Fibroblast of skin of scalp (primary cell): ENCODE data around the gene ZNF536.

Experiments used
- DNase-seq: peaks from one replicate; pipeline ENCODE4 v3.0.0-alpha.2; 2013

ZNF536 gene

DNA sequence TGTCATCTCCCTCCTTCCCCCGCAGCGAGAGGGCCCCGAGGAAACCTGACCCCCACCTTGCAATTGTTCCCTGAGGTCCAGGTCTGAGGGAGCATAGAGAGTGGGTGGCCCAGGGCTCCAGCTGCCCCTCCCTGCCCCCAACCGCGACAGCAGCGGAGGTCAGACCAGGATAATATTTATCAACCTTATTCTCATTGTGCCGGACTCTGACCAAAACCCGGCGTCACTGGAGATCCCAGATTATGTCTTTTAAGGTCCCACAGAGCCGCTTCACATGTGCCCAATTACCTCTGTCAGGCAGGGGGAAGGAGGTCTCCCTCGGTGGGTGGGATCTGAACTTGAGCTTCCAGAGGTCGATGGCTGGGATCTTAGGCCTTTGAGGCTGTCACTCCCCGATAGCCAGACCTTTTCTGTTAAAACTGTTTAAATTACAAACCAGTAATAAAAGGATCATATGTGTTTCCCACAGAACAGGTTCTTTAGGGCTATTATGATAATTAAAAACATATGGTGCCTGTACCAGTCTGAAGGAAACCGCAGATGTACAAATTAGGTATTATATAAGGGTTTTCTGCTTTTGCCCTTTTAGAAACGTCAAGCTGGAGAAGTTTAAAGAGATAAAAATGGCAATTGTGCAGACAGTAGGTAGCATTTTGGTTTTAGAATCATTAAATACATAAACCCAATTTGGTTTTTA lies 195.5 kb downstream of the ZNF536 start:
- peak; percentile 27 for DNase-seq

DNA sequence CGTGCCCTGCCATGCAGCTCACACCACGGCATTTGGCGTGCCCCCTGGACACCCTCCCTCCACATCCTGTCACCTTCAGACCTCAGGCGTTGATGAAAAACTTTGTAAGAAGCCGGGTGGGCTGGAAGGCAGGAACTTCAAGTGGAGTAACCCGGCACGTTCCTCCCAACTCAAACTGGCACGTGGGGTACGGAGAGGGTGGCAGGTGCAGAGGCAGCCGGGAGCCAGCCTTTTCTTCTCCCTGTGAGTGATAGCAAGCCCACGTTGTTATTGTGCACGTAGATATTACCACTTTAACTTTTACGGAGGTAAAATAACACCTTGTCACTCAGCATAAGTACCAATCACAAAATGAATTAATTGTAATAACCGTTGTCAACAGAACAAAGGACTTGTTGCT lies 198.0 kb downstream of the ZNF536 start:
- no peak for DNase-seq

DNA sequence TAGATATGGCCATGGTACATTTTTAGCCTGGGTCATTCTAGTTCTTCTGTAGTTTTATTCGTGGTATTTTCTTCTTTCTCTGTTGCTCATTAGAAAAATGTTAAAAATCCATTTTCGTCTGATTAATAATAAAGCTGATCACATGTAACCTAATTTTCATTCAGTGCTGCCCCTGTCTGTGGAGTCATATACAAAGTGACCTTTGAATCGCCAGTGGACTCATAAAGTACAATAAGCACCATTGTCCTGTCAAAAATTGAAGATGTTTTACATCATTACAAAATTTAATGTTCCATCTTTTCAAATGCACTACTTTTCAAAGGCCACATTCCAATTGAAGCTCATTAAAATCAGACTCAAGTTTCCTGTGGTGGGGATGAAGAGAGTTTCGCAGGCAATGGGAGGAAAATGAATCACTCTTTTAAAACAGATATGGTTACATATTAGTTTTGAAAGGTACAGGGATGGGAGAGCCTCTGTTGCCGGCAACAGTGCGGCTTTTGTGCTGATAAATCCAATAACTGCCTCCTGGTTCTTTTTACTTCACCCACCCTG lies 205.4 kb downstream of the ZNF536 start:
- no peak for DNase-seq

DNA sequence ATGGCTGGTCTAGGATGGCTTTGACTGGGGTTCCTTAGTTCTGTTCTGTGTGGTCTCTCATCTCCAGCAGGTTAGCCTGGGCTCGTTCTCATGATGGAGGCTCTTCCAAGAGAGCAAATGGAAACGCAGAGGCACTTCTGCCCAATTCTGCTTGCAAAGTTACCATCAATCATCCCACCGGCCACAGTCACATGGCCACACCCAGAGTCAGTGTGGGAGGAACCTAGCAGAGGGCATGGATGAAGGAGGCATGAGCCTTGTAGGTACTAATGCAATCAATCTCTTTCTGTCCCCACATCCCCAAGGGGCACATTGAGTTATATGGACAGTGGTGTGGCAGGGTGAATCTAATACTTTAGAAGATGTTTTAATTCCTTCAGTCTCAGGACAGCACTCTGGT lies 207.2 kb downstream of the ZNF536 start:
- no peak for DNase-seq

DNA sequence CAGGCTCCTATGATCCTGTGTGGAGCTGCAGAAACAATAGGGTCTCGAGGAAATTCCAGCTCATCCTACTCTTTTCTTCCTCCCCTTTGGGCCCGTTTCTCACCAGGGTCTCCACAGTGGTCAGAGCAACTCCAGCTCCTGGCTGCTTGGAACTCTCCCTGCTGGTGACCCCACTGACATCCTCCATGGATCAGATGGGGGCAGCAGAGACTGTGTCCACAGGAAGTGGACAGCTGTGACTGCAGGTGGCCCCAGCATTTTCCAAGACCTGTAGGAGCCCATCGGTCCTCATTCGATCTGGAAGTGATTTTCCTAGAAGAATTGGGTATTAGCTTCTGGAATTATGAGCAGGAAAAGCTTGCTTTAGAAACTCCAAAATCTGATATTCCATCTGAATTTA lies 208.5 kb downstream of the ZNF536 start:
- DNase-seq = no peak

DNA sequence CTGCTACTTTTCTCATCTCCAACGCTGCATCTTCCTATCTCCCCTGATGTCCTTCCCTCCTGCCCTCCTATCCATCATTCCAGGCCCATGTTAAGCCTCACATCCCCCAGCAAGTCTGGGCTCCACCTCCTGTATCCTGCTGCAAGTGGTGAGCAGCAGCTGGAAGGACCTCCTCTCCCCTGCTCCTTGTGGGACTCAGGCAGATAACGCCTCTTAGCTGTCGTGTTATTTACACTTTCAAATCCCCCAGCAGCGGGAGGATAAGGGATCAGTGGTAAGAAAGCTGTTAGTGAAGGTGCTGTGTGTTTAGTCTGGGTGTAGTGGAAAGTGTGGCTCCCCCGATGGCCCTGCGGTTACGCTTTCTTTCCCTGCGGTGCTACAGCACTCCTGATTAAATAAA lies 211.9 kb downstream of the ZNF536 start:
- DNase-seq = no peak

DNA sequence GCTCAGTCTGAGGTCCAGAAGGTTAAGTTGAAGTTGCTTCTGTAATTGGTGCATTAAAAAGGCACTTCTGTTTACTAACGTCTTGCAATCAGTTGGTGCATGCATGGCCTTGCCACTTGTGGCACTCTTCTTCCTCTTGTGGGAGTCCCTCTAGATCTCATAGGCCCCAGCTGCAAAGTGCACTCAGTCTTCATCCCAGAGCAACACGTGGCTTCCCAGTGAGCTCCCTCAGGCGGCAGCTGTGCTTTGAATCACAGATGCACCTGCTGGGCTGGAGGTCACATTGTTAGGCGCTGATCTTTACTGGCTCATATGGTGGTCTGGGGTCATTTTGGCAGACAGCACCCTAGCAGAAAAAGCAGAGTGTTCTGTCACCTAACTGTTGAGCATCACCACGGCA lies 215.7 kb downstream of the ZNF536 start:
- no peak for DNase-seq

DNA sequence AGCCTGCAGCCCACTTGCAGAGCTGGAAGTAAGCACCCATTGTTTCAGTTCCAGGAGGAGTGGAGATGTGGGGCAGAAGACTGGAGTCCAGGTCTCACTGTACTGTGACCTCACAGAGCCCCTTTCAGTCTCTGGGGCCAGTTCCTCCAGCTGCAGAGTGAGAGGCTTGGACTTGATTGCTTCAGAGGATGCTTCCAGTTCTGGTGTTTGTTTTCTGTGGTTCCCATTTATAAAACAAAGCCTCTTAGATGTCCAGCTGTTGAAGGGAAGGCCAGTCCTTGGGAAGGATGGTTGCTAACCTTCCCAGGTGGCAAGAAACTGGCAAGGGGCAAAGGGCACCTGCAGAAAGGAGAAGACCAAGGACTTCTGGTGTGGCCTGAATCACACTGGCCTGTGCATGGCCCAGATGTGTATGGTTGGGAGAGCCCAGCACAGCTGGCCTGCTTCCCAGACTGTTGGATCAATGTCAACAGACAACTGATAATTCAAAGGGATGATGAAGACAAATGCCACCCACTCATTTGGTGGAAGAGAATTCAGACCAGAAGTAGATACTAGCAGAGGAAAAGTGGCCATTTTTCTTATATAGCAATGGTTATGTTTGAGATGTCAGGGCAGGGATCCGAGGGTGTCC lies 218.5 kb downstream of the ZNF536 start:
- DNase-seq = no peak

DNA sequence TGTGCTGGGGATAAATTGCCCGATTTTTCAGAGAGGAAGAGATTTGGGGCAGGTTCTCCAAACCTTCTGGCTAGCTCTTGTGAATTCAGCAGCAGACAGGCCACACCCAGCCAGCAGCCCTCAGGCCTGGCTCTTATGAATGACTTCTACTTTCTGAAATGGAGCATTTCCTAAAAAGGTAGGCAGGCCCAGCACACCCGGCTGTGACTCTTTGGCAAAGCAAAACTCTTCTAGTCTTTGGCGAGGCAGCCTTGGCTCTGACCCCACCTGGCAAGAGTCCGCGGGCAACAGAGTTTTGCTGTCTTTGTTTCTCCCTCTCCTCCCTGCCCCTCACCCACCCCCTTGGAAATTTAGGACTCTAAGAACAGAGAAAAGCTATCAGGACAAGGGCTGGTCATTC lies 221.2 kb downstream of the ZNF536 start:
- no peak for DNase-seq

DNA sequence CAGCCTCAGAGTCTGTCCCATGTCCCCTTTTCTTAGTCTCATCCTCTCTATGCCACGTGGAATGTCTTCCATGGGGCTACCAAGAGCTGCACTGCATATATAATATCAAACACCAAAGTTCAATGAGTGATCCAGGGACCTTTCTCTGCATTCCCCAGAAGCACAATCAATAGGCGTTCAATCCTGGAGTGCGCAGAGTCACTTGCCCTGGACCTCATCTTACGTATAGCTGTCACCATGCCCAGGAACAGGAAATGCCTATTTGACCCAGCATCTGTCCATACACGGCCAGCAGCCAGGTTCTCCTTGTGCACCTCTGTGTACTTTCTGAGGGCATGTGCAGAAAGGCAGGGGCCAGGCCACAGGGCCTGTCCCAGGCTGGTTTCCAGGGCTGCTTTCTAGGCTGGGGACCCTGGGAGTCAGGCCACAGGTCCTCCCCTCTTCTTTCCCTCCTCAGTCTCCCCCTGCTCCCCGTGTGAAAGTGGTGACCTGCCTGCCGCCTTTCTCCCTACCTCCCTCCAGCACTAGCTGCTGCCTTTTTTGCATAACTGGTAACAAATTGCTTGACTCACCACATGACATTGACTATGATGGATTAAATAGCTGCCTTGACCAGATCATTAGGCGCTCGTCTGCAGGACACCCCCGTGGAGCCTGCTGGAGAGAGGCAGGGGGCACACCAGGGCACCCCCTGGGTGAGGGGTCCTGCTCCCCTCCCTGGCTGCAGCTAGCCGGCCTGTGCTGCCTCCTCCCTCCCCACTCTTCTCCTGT lies 222.0 kb downstream of the ZNF536 start:
- no peak for DNase-seq

DNA sequence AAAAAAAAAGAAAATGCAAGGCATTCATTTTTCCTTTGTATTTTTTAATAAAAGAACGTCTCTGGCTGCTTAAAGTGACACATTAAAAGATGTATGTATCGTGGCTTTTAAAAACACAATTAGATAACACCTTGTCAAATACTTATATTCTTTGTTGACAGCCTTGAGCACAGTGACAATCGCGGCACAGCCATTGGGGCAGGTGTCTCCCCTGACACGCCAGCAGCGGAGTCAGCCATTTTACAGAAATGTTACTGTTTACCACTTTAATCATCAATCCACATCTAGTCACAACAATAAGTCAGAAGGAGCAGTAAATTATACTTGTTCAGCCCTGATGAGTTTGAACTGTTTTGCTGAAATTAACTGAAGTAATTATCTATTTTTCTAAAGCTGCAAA lies 224.1 kb downstream of the ZNF536 start:
- DNase-seq = no peak

DNA sequence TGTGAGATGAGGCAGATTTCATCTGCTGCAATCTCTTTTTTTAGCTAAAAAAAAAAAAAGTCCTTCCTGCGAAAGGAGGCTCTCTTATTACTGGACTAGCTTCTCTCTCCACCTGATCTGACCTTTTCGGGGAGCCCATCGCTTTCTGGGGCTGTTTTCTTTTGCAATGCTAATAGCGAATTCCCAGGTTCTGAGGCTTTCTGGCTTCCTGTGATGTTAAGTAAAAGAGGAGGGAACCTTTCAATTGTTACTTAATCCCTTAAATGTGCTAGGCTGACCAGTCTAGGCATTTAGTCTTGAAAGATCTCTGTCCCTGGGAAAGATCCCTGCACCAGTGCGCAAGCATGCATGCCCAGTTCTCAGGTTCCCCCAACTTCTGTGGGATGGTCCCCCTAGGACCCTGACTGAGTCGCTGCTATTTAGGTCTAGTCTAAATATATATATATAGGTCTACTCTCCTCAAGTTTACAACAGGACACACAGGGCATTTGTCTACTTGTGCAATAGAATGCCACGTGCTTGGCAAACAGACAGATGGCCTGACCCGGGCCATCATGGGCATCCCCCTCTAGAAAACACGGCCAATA lies 224.7 kb downstream of the ZNF536 start:
- DNase-seq = no peak

DNA sequence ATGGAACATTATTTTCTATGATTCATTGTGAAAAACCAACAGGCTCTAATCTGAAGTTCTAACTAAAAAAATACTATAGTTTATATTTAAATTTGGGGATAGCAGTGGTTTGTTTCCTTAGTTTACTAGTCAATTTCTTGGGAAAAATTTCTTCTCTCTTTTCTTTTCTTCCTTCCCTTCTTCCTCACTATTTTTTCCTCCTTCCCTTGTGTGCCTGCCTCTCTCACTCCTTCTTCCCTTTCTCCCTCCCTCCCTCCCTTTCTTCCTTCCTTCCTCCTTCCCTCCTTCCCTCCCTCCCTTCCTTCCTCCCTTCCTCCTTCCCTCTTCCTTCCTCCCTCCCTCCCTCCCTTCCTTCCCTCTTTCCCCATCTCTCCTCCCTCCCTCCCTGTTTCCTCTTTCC lies 226.5 kb downstream of the ZNF536 start:
- no peak for DNase-seq

DNA sequence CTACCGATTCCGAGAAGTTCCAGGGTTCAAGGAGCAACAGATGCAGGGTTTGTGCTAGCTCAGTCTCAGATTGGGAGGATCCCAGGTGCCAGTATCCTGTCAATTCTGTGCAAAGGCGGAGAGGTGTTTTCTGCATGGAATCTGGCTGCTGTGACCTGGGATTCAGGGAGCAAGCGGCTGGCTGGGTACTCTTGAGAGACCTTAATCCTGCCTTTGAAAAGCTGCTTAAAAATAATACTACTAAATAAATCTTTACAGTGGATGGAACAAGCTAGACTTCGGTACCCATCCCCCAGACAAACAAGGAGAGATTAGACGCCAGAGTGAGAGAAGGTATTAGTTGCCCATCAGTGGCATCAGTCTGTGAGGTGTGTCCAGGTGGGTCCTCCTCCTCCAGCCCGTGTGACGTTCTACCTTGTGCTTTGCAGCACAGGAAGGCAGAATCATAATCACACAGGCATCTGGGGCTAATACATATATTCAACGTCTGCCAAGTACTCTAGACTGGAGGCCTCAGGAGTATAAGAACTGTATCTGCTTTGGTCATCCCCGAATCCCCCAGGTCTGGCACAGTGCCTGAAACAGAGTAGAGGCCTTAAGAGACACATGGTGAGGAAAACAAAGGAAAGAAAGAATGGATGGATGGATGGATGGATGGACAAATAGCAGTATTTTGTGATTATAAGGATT lies 230.6 kb downstream of the ZNF536 start:
- no peak for DNase-seq

DNA sequence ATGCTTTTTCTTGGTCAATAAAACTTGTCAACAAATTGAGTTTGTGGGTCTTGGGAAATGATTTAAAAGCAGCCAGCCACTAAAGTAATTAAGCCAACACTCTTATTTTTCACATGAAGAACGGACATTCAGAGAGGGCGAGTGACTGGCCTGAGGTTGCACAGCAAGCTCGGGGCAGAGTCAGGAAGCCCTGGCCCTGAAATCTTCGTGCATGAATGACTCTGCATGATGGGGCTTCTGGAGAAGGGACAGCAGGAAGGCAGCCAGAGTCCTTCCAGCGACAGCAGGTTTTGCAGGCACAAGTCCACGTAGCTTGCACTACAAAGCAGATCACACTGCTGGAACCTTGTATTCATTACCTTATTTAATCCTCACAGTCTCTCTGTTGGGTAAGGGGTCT lies 232.5 kb downstream of the ZNF536 start:
- DNase-seq = no peak

DNA sequence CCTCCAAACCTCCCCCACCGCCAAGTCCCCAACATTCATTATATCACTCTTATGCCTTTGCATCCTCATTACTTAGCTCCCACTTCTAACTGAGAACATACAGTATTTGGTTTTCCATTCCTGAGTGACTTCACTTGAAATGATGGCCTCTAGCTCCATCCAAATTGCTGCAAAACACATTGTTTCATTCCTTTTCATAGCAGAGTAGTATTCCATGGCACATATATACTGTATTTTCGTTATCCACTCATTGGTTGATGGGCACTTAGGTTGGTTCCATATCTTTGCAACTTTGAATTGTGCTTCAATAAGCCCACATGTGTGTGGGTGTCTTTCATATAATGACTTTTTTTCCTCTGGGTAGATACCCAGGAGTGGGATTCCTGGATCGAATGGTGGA lies 233.1 kb downstream of the ZNF536 start:
- DNase-seq = no peak

DNA sequence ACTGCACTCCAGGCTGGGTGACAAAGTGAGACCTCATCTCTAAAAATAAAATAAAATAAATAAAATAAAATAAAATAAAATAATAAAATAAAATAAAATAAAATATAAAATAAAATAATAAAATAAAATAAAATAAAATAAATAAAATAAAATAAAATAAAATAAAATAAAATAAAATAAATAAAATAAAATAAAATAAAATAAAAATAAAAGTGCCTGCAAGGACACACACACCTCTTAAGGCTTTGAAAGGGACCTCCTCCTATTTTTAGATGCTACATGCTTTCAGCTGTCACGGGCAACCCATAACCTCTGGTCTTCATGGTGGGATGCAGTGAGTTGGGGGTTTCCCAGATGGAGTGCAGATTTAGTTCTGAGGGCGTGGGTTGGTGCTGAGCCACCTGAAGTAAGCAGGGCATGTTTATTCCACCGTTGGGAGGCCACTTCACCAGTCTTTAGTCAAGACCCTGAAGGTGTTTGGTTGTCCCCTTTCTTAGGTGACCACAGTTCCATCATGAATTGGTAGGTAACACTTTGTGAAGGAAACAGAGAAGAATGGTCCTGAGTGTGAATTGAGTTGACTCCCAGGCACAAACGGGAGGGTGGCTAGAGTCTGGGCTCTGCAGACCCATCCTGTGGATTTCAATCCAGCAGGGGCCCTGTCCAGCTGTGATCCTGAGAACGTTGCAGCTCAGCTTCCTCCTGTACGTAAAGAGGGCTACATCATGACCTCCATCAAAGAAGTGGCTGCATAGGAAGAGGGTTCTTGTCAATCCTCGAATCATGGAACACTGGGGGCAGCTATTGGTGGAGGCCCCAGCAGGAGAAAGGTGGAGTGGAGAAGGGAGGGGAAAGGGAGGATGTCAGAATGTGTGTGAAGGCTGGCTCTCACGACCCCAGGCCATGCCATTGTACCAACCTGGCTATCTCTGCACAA lies 234.2 kb downstream of the ZNF536 start:
- no peak for DNase-seq
